Amygdala (tissue), 56 donors: Measurements from ENCODE around the gene DNAJC17.

ENCODE experiments used
- DNase-seq, 56 donors: peaks; one replicate each; lab custom pipeline; 2025; lab: John Stamatoyannopoulos, UW

DNAJC17 gene

GRCh38 chr15:40746916-40747418, 60.3 kb downstream of the DNAJC17 start:
- no peak for DNase-seq

GRCh38 chr15:40744815-40745152, 62.5 kb downstream of the DNAJC17 start:
- no peak for DNase-seq

DNA sequence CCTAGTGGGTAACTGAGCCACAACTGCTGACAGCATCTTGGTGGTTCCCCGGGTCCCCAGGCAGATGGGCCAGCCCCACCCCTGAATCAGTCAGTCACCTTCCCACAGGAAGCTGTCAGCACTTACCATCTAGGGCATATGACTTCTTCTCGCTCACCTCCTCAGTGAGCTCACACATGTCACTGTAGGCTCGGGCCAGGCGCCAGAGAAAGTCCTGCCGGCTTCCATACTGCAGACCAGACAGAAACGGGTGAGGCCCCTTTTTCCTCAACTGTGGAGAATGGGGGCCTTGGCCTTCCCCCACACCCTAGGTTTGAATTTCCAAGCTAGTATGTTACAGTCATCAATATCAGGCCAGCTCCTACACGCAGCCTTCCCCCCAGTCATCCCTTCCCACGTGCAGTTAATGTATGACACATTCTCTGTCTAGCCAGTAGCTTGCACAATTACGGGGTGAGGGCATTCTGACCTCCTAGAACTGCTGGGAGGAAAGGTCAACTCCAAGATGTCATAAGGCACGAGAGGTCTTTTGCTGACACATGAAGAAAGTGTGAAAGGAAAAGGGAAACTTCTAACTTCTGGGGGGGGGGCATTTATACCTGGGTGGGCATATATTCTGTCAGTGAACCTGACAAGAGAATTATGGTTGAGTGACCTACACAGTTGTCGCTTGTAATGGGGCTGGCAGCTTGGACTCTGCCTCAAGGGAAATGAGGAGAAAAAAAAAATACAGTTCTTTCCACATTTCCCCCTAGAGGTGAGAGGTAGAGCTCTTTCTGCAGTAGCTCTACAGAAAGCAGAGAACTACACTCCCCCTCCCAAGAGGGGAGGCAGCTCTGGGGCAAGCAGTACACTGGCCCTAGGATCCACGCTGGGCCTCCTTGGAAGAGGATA, 63.1 kb downstream of the DNAJC17 start:
- no peak for DNase-seq

- no peak for DNase-seq
These were observed 63.8 kb downstream of the DNAJC17 start for GRCh38 chr15:40743485-40743901.

- DNase-seq, result no peak
These were observed 67.4 kb downstream of the DNAJC17 start for GRCh38 chr15:40739854-40740253.

DNA sequence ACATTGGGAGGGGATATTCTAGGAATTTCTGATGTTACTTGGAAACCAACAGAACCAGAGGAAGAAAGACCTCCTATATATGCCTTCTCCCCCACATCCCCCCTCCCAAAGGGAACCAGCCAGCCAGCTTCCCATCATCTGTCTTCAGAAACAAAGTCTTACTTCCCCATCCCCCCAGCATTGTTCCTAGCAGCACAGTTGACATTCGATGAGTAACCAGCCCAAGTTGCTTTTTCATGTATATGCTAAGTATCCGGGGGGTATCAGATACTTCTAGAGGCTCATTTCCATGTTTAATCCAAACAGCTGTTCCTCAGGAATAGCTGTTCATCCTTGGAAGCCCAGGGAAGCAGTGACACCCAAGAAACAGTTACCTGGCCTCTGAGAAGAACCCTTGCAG, 68.2 kb downstream of the DNAJC17 start:
- no peak for DNase-seq

DNA sequence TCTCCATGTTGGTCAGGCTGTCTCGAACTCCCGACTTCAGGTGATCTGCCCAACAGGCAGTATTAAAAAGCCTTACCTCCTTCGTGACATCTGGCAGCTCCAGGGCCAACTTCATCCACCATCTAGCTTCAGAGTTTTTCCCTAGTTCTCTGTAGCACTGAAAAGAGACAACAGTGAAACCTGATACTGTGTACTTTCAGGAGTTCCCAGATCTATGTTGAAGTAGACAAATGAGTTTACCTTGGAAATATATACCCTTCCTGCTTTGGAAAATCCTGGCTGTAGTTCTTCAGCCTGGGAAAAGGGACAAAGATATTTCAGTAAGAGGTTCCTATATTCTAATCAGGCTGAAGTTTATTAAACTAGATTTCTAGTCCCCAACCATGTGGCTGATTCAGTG, 70.2 kb downstream of the DNAJC17 start:
- no peak for DNase-seq

- no peak for DNase-seq
These were observed 70.7 kb downstream of the DNAJC17 start for GRCh38 chr15:40736575-40736974.

GRCh38 chr15:40731034-40731433, 76.2 kb downstream of the DNAJC17 start:
- DNase-seq, result no peak

DNA sequence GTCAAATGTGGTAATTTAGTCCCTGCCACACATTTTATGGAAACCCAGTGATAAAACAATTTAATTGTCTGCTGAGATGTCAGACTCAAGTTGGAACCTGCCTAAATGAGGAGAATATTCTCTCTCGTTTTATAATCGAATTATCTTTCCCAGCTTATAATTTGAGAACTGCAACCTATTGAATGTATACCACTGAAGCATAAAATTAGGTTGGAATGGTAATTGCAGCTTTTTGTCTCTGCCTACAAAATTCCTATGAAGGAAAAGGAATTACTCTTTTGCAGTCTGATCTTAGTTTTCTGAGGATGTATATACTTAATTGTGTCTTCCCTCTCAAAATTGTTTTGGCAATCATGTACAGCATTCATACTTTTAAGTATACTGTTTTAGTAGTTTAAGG, 83.4 kb downstream of the DNAJC17 start:
- DNase-seq, result no peak

- no peak for DNase-seq
These were observed 84.3 kb downstream of the DNAJC17 start for GRCh38 chr15:40722934-40723333.

GRCh38 chr15:40722354-40722753, 84.9 kb downstream of the DNAJC17 start:
- no peak for DNase-seq

GRCh38 chr15:40721701-40722100, 85.6 kb downstream of the DNAJC17 start:
- no peak for DNase-seq

DNA sequence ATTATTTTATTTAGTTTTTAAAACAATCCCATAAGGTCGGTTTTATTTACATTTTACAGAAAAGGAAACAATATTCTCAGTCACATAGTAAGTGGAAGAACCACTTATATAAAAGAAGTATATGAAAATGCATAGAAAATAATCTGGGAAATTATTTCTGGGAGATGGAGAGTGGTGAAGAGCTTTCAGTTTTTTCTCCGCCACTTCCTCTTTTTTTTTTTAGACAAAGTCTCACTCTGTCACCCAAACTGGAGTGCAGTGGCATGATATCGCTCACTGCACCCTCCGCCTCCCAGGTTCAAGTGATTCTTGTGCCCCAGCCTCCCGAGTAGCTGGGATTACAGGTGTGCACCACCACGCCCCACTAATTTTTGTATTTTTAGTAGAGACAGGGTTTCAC, 91.1 kb downstream of the DNAJC17 start:
- DNase-seq, result no peak
